GM20431 (cell line): ENCODE measurements around the gene RPH3AL.

Experiments
- in situ Hi-C: fragments of 300-500 bp; cut with MseI, MboI; formaldehyde crosslinking; loops from one replicate; pipeline ENCODE4 v1.15.0; 2020; ENCODE audit warnings: low sequenced_read_pairs; ENCODE audit not compliant: unreplicated experiment

RPH3AL gene

GRCh38 chr17:352421-353212 lies at the start of gene RPH3AL:
TSS of gene RPH3AL (minus strand) at chr17:352807. CDS start at chr17:327543, 25,264 bp downstream.
- in situ Hi-C loops = no loop called here

GRCh38 chr17:400257-400656 lies 47.6 kb upstream of the RPH3AL start:
- in situ Hi-C loops = no loop called here

GRCh38 chr17:396788-397187 lies 44.2 kb upstream of the RPH3AL start:
- in situ Hi-C loops = no loop called here

- in situ Hi-C loops = no loop called here
Measured at GRCh38 chr17:395974-396373, 43.4 kb upstream of the RPH3AL start.

- in situ Hi-C loops = no loop called here
Measured at GRCh38 chr17:395179-395578, 42.6 kb upstream of the RPH3AL start.

- in situ Hi-C loops = no loop called here
Measured at GRCh38 chr17:394718-395095, 42.1 kb upstream of the RPH3AL start.

GRCh38 chr17:393806-394717 lies 41.5 kb upstream of the RPH3AL start:
- in situ Hi-C loops = no loop called here

- in situ Hi-C loops = no loop called here
Measured at GRCh38 chr17:391850-392249, 39.2 kb upstream of the RPH3AL start.

- in situ Hi-C loops = no loop called here
Measured at GRCh38 chr17:390025-390424, 37.4 kb upstream of the RPH3AL start.

- in situ Hi-C loops = no loop called here
Measured at GRCh38 chr17:388087-388486, 35.5 kb upstream of the RPH3AL start.

GRCh38 chr17:386141-386876 lies 33.7 kb upstream of the RPH3AL start:
- in situ Hi-C loops = no loop called here

GRCh38 chr17:385836-386140 lies 33.2 kb upstream of the RPH3AL start:
- in situ Hi-C loops = no loop called here

- in situ Hi-C loops = no loop called here
Measured at GRCh38 chr17:385178-385835, 32.7 kb upstream of the RPH3AL start.

- in situ Hi-C loops = no loop called here
Measured at GRCh38 chr17:384622-385177, 32.1 kb upstream of the RPH3AL start.

- in situ Hi-C loops = no loop called here
Measured at GRCh38 chr17:383771-384621, 31.4 kb upstream of the RPH3AL start.

- in situ Hi-C loops = no loop called here
Measured at GRCh38 chr17:382644-383533, 30.3 kb upstream of the RPH3AL start.

GRCh38 chr17:381941-382643 lies 29.5 kb upstream of the RPH3AL start:
- in situ Hi-C loops = no loop called here
